ENCODE results near the gene RPS15A.
"Not testable (repeated sequence)": the region's sequence is repeated elsewhere in the genome, so short reads cannot be mapped to it uniquely, and the experiment has no call there.

DNA sequence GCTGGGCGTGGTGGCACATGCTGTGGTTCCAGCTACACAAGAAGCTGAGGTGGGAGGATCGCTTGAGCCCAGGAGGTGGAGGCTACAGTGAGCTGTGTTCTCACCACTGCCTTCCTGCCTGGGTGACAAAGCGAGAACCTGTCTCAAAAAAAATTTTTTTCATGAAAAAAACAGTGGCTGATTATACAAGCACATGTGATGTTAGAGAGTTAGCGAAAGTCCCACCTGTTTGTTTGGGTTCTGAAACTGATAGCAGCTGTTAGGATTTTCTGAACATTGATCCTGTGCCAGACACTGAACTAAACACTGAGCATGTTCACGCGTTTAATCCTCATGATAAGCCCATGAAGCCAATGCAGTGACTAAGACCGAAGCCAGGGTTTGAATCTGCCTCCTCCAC lies 22.9 kb downstream of the RPS15A start:
- TF ChIP-seq CTCF, POLR2A (IDR thresholded peaks at IDR 0.05): not testable (repeated sequence)

Measured in heart left ventricle (tissue), 13 donors.